AG20443 (cell line): ENCODE results near the gene TMEM179.
"Not testable (repeated sequence)": the region's sequence is repeated elsewhere in the genome, so short reads cannot be mapped to it uniquely, and the experiment has no call there.

ENCODE experiments used
- DNase-seq: peaks from one replicate; pipeline ENCODE4 v3.0.0; 2012; ENCODE audit warnings: low spot score, mixed read lengths

TMEM179 gene

DNA sequence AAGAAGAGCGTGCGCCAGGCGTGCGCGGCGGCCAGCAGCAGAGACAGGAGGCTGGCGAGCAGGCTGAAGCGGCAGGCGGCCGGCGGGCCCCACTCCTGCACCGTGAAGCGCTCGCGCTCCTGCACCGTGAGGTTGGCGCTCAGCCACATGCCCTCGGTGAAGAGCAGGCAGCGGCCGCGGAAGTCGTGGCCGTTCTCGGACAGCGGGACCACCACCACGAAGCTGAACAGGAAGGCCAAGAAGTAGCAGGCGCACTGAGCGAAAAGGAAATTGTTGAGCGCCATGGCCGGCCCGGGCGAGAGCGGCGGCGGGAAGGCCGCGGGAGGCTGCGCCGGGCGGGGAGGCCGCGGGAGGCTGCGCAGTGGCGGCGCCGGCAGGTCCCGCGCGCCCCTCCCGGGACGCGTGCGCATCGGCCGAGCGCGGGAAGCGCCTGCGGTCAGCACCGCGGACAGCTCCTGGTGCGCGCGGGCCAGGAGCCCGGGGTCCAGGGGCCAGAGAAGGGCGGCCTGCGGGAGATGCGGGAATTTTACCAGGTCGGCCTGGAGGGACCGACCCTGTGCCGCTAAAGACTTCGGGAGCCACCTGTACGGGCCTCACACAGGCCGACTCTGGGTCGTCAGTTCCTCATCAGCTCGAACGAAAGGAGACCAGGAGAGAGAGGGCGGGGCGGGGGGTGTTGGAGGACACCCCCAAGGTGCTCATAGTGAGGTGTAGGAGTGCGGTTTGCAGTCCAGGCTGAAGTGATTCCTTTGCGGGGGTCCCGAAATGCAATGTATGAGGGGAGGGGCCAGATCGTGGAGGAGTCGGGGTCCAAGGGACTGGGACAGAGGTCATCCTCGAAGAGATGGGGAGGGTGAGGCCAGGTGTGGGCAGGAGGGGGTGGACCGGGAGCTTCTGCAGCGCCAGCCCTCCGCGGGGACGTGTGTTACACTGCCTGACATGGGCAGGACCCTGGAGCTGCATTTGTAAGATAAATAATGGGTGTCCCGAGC is at the start of gene TMEM179:
TSS of gene TMEM179 (minus strand) at position 315 of the 992 bp plus-strand sequence. CDS start at position 284, 31 bp downstream.
- DNase-seq = peak; percentile 59

DNA sequence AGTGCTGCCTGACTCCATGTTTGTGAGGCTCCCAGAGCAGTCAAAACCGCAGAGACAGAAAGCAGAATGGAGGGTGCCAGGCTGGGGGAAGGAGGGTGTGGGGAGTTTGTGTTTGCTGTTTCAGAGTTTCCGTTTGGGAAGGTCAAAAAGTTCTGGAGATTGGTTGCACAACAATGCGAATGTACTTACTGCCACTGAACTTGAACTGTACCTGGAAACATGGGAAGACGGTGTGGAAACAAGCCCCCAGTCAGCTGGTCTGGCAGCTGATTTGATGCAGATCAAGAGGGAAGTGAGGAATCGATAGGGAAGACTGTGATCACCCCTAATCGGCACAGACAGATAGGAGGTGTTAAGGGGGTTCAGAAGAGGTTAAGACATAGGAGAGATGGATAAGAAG is 49.5 kb upstream of the TMEM179 start:
- peak; percentile 7 for DNase-seq

GRCh38 chr14:104653130-104653920 is 48.8 kb upstream of the TMEM179 start:
- DNase-seq = not testable (repeated sequence)

DNA sequence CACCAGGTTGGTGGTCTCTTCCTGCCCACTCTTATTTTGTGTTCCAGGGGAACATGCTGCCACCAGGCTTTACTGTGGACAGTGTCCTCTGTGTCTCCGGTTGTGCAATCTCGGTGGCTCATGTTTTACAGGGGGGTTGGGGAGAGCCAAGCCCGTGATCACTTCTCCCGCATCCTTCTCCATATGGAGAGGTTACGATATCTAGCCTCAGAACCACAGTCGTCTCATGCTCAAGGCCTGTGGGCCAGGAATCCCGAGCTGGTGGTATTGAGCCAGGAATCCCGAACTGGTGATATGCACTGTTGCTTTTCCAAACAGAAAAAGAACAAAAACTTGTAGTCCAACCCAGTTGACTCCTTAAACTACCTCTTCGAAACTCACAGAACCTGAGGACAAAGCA is 47.8 kb upstream of the TMEM179 start:
- DNase-seq = no peak

DNA sequence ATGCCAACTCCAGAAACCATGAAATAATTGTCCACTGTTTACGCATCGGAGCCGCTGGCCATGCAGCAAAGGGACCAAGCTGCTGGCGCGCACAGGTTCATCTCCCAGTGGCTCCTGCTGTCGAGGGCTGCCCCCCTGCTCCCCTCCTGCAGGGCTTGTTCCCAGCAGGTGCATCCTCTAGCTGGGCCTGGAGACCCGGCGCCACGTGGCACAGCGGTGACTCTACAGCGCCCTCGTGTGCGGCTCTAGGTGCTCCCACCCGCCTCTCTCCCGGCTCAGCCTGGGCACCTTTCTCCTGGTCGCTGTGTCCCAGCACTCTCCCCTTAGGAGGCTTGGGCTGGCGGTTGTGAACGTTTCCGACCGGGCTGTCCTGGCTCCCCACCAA is 47.3 kb upstream of the TMEM179 start:
- no peak for DNase-seq

DNA sequence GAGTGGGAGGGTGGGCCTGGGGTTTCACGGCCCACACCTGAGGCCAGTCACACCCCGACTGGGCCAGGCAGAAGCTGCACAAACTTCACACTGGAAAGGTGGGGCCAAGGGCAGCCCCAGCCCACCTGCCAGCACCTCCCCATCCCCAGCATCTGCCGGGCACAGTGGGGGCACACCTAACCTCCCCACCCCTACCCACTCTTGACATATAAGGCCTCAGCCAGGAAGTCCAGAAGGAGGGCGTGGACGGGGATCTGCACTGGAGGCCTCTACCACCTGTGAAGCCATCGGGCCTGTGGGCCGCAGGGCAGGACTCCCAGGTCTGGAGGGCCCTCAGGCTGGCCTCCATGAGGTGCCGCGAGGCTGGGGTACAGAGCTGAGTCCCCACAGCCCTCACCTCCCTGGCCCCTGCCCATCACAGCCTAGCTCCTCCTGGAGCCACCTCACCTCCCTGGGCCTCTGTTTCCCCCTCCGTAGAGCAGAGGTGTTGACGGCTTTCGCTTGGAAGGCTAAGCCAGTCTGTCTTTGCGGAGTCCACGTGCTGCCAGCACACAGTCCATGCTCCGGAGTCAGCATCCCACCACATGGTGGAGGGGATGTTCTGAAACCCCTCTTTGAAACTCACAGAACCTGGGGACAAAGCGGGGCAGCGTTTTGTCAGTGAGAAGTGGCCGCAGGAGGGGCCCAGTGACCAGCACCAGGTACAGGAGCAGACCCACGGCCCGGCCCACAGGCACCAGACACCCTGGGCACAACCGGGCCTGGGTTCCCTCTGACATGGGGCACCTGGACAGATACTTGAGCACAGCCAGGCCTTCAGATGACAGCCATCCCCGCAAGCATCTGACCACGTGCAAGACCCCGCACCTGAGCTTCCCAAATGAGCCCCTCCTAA is 46.7 kb upstream of the TMEM179 start:
- peak; percentile 10 for DNase-seq

DNA sequence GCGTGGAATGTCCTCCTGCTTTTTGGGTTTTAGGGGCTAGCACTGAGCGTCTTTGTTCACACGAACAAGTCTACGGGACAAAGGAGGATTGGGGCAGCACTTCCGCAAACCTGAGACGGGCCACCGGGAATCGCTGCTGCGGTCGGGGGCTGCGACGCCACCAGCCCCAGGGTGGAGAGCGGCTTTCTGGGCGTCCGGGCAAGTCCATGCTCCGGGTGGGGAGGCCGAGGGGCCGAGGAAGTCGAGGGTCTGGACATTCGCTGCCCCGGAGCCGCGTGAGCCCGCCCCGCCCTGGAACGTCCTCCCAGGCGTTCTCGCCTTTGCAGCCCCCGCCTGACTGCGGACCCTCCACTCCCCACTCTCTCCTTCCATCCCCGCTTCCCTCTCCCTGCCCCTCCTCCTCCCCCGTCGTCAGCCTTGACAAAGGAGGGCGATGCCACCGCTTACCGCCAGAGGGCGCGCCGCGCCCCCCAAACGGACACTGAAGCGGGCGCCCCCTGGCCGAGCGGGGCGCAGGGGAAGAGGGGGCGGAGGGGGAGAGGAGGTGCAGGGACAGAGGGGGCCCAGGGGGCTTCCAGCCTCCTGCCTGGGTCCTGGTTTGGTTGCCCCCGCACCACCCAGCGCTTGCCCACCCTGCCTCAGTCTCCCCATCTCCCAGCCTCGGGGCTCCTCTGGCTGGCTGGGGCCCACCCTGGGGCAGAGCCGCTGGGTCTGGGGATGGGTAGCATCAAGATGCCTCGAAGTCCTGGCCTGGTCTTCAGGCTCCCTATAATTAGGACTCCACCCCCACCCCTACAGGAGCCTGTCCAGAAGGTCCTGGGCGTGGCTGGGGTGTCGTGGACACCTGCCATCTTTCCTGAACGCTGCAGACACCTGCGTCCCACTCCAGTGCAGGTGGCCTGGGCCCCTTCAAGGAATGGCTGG is 45.7 kb upstream of the TMEM179 start:
- DNase-seq = peak; percentile 92

DNA sequence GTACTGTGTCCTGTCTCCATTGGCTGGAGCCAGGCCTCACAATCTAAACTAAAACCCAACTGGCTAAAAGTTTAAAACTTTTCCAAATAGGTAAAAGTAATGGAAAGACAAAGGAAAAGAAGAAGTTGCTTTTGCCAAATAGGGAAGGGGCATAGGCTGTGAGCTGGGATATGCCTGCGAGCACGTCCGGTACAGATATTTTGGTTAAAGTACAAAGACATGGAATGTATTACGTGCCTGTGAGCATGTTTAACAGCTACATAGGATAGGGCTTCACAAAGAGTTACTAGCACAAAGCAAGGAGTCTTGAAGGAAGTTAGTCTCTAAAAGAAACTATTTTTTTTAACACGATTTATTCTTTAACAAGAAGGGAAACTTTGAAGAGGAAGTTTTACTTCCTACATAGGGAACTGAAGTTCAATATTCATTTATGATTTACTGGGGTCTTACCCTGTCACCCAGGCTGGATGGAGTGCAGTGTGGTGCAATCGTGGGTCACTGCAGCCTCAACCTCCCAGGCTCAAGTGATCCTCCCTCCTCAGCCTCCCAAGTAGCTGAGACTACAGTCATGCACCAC is 43.0 kb upstream of the TMEM179 start:
- no peak for DNase-seq

GRCh38 chr14:104644656-104645378 is 40.2 kb upstream of the TMEM179 start:
- no peak for DNase-seq

DNA sequence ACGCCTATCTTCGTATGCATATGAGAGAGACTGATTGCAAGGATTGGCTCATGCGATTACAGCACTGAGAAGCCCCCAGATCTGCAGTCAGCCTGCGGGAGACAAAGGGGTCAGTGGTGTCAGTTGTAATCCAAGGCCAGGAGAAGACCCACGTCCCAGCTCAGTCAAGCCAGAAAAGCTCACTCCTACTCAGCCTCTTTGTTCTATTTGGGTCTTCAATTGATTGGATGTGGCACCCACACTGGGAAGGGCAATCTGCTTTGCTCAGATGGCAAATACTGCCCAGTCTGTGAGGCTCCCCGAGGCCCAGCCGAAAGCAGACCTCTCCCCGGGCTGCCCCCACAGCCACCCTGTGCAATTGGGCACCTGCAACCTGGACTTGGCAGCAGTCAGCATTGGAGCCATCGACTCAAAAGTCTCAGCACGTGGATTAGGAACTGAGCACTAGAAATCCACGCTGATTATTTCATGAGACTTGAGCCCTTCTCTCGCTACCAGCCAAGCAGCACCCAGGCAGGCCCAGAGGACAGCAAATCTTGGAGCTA is 39.6 kb upstream of the TMEM179 start:
- no peak for DNase-seq

DNA sequence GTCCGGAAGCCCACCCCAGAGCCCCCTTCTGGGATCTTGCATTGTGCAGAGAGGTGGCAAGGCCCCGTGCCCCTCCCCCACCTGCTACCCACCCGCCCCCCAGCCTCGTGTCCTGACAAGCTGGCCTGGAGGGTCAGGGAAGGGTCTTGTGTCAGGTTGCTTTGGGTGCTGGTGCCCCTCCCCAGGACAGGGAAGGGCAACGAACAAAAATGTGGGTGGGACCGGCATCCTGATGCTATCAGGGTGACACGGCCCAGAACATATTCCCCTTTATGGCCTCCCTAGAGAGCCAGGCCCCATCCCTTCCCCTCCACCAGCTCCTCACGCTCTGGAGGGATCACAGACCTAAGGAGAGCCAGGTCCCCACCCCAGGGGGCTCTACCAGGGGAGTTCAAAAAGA is 38.7 kb upstream of the TMEM179 start:
- DNase-seq = no peak

DNA sequence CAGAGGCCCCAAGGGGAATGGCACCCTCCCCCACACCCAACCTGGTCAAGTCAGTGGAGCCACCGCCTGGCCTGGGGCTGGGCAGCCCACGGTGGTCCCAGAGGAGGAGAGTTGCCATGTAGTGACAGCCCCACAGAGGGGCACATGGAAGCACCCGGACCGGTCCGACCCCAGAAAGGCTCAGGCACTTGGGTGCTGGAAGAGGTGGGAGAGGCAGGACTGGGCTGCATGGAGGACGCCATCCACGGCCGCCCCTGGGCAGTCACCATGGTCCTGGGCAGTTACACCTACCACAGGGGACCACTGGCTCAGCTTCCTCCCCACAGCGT is 37.9 kb upstream of the TMEM179 start:
- no peak for DNase-seq

DNA sequence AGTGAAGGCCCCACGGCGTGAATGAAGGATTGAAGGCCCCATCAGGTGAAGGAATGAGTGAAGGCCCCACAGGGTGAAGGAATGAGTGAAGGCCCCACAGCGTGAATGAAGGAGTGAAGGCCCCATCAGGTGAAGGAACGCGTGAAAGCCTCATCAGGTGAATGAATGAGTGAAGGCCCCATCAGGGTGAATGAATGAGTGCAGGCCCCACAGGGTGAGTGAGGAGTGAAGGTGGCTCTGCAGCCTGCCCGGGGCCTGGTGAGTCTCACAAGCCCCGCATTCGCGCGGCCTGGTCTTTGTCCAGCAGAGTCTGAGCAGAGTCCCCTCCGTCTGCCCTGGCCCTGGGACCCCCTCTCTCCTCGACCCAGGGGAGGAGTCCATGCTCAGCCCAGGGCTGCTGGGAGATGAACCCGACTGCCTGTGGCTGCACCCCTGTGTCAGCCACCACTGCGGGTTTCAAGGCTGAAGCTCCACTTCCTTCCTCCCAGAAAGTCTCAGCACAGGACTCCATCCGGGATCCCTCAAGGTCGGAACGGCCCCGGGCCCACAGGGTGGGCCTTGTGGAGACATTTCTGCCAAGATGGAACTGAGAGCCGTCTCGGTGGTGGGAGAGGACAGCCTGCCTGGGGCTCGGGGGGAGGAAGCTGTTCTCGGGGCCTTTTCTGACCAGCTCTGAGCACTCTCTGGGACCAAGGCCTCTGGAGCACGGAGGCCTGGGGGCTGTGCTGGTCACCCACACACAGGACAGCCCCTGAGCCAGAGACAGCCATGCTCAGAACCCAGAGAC is 37.4 kb upstream of the TMEM179 start:
- DNase-seq = no peak

GRCh38 chr14:104640681-104641080 is 36.1 kb upstream of the TMEM179 start:
- no peak for DNase-seq

- peak; percentile 93 for DNase-seq
Measured at GRCh38 chr14:104639885-104640548, 35.4 kb upstream of the TMEM179 start.

GRCh38 chr14:104639471-104639870 is 34.9 kb upstream of the TMEM179 start:
- DNase-seq = no peak

DNA sequence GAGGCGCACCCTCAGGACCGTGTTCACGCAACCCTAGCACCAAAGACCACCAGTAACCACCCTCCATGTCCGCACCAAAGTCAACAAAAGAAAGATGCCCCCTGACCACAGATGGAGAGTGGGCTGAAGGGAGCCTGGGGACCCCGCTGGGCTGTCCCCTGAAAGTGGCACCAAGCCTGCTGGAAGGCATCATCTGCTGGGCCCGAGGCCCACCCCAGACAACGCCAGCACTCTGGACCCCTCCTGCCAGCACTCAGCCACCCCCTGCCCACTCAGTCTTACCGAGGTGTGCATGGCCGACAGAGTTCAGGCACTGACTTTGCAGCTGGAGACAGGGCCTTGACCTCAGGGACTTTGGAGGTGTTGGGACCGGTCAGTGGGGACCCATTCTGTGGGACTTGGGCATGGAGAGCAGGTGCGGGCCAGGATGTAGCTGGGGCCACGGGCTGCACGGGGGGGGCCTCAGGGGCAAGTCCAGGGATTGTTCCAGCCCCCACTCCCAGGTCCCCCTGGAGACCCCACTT is 34.4 kb upstream of the TMEM179 start:
- no peak for DNase-seq

GRCh38 chr14:104638190-104638589 is 33.6 kb upstream of the TMEM179 start:
- no peak for DNase-seq
